Suprapubic skin (tissue), 4 donors: Measurements from ENCODE around the gene TBC1D22A.

Experiments
- CTCF ChIP-seq, 2 donors: fragments of 200-600 bp in 1 of 2; fragments of 450-650 bp in 1 of 2; sonication (generic) in 1 of 2; IDR thresholded peaks; one replicate each; pipeline ENCODE4 v1.5.1; 2016 to 2019; ENCODE audit warnings: antibody characterized with exemption in 2 of 2, mild to moderate bottlenecking in 1 of 2, moderate library complexity in 1 of 2
- POLR2A ChIP-seq, 2 donors: fragments of 450-650 bp; IDR thresholded peaks; one replicate each; pipeline ENCODE4 v1.6.1; 2017; ENCODE audit warnings: antibody characterized with exemption in 2 of 2, mild to moderate bottlenecking in 2 of 2, moderate library complexity in 2 of 2
- POLR2AphosphoS5 ChIP-seq, 3 donors: sonication (generic); formaldehyde crosslinking; IDR thresholded peaks; one replicate each; pipeline ENCODE4 v1.6.1; 2017; ENCODE audit warnings: antibody characterized with exemption in 3 of 3

DNA sequence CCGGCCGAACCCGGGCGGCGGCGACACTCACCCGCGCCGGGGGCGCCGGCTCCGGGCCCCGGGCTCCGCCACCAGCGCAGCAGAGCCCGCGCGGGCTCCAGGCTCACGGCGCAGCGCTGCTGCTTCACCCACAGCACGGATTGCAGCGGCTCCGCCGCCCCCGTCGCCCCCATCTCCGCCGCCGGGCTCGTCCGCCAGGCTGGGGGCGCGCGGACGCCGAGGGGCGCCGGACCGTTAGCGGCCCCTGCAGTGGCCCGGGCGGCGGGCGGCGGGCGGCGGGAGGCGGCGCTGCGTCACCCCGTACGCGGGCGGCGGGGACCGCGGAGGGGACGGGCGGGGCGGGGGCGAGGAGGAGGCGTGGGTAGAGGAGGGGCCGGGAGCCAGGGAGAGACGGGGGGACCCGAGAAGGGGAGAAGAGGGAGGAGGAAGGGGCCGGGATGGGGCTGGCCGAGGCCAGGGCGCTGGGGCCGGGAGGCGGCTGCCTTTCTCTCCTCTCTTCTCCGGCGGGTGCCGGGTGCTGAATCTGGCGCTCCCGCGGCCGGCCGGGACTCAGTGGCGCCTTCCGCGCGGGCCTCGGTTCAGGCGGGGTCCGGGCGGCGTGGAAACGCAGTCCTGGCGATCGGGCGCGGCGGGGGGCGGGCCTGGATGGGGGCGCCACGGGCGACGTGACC is 24.3 kb upstream of the TBC1D22A start, which contains the start of gene CERK:
- TF ChIP-seq CTCF (IDR thresholded peaks at IDR 0.05), result no peak
- no peak for TF ChIP-seq POLR2AphosphoS5 (IDR thresholded peaks at IDR 0.05)
- TF ChIP-seq POLR2A (IDR thresholded peaks at IDR 0.05), result no peak
